Esophagus muscularis mucosa (tissue), 4 donors: ENCODE measurements around the gene TTC27. TPM values are rescaled to one million over a fixed set of nuclear protein-coding genes. Genes with fewer than 3 reads are reported as not detected.

ENCODE experiments used
- DNase-seq: peaks from one replicate; pipeline ENCODE4 v3.0.0-alpha.2; 2017; ENCODE audit errors: extremely low spot score
- H3K27ac ChIP-seq, 4 donors: fragments of 200-600 bp; sonication (generic); replicated peaks in 1 of 4; 1 replicate in 3 of 4; 2 replicates in 1 of 4; pipeline ENCODE4 v1.5.1; 2016 to 2019; ENCODE audit warnings: mild to moderate bottlenecking in 1 of 4
- H3K27me3 ChIP-seq, 4 donors: fragments of 200-600 bp; sonication (generic); one replicate each; pipeline versions ENCODE4 v1.5.1 to v1.6.0; 2016 to 2019
- H3K36me3 ChIP-seq, 4 donors: fragments of 200-600 bp; sonication (generic); one replicate each; pipeline ENCODE4 v1.5.1; 2016 to 2019
- H3K4me1 ChIP-seq, 4 donors: fragments of 200-600 bp; sonication (generic); one replicate each; pipeline ENCODE4 v1.5.1; 2016 to 2019
- H3K4me3 ChIP-seq, 4 donors: fragments of 200-600 bp; sonication (generic); 1 replicate in 2 of 4; 2 replicates in 2 of 4; pipeline ENCODE4 v1.5.1; 2016 to 2019; ENCODE audit warnings: mild to moderate bottlenecking in 4 of 4, moderate library complexity in 1 of 4
- H3K9me3 ChIP-seq, 4 donors: fragments of 200-600 bp; sonication (generic); 1 replicate in 3 of 4; 2 replicates in 1 of 4; pipeline ENCODE4 v1.5.1; 2016 to 2019
- CTCF ChIP-seq, 3 experiments: fragments of 200-600 bp in 2 of 3; fragments of 450-650 bp in 1 of 3; sonication (generic) in 2 of 3; IDR thresholded peaks; one replicate each; pipeline ENCODE4 v1.5.1; 2017 to 2019; ENCODE audit warnings: antibody characterized with exemption in 3 of 3, mild to moderate bottlenecking in 2 of 3, moderate library complexity in 1 of 3
- EP300 ChIP-seq: sonication (generic); formaldehyde crosslinking; IDR thresholded peaks from one replicate; pipeline ENCODE4 v1.6.1; 2017; ENCODE audit warnings: antibody characterized with exemption
- POLR2A ChIP-seq: fragments of 450-650 bp; IDR thresholded peaks from one replicate; pipeline ENCODE4 v1.6.1; 2017; ENCODE audit warnings: antibody characterized with exemption, moderate library complexity, mild to moderate bottlenecking, low read depth
- POLR2AphosphoS5 ChIP-seq, 2 donors: sonication (generic); formaldehyde crosslinking; IDR thresholded peaks; one replicate each; pipeline ENCODE4 v1.6.1; 2017; ENCODE audit warnings: antibody characterized with exemption in 2 of 2
- WGBS: methylation state at CpG from one replicate; pipeline ENCODE4 v1.1.5; 2018; 5-methylcytosine and 5-hydroxymethylcytosine counted together
- intact Hi-C: fragments of 100-400 bp; cut with DNase I; formaldehyde crosslinking; loops from one replicate; pipeline ENCODE4 v1.15.1; 2023
- total RNA-seq, 4 donors: library from RNA; depleted of rRNA; stranded (reverse); fragments of >200 nt; gene quantifications; one replicate each; pipeline versions ENCODE4 v1.1.0 to v1.2.1, GENCODE V29; 2016

TTC27 gene
- total RNA-seq, 4 donors from 2014 or later, result 9.8 to 13.7 (median 12.3) TPM

DNA sequence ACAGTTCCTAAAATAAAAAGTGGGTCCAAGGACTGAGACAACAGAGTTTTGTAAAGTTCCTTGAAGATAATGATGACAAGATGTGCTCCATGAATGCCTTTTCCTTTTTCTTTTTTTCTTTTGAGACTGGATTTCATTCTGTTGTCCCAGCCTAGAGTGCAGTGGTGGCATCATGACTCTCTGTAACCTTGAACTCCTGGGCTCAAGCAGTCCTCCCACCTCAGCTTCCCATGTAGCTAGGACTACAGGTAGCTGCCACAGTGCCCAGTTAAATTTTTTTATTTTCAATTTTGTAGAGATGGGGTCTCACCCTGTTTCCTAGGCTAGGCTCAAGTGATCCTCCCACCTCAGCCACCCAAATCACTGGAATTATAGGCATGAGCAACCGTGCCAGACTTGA, 16.1 kb upstream of the TTC27 start:
- no peaks in the 10 kb centered on the region for H3K27me3 ChIP-seq
- H3K9me3 ChIP-seq, result no peaks in the 10 kb centered on the region
- no peak overlapping the region for H3K27ac ChIP-seq
- intact Hi-C loops, result no loop called here
- no peak for TF ChIP-seq POLR2A
- TF ChIP-seq EP300, result no peak
- TF ChIP-seq CTCF (IDR thresholded peaks at IDR 0.05), result no peak
- TF ChIP-seq POLR2AphosphoS5 (IDR thresholded peaks at IDR 0.05), result no peak
- no peak for DNase-seq
- no peaks in the 10 kb centered on the region for H3K4me1 ChIP-seq
- no peak overlapping the region for H3K4me3 ChIP-seq
- WGBS, result 88% methylated on average over 1 of the region's 1 CpG
- H3K36me3 ChIP-seq, result peaks cover 19 to 93% (median 81%) of the 10 kb centered on the region in 4 donors

DNA sequence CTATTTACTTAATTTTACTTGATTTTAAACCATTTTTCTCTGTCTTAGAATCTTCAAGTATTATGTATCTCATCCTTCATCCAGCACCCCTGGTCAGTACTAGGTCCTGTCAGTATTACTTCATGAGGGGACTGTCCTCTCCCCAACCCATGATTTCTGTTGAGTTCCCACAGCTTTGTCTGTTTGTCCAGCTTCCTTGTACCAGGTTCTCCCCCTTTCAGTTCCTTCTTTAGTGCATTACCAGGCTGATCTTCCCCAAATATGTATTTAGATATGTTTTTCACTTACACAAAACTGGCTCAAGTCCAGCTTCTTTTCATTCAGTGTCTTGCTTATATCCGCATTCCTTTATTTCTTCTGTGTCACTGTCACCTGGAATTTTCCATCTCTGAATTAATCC, 13.8 kb upstream of the TTC27 start:
- Histone ChIP-seq H3K27ac (no peak overlapping the region), H3K4me1 (no peaks in the 10 kb centered on the region), H3K27me3 (no peaks in the 10 kb centered on the region), H3K4me3 (no peak overlapping the region), H3K9me3 (no peaks in the 10 kb centered on the region), H3K36me3 (peaks cover 35 to 96% (median 80%) of the 10 kb centered on the region in 4 donors)
- WGBS, result 84% methylated on average over 1 of the region's 1 CpG
- TF ChIP-seq POLR2AphosphoS5 (IDR thresholded peaks at IDR 0.05) (no peak), CTCF (IDR thresholded peaks at IDR 0.05) (no peak), EP300 (no peak), POLR2A (no peak)
- intact Hi-C loops, result no loop called here
- DNase-seq, result no peak

- no peaks in the 10 kb centered on the region for H3K9me3 ChIP-seq
- H3K36me3 ChIP-seq, result peaks cover 24 to 91% (median 67%) of the 10 kb centered on the region in 4 donors
- H3K27ac ChIP-seq, result no peak overlapping the region
- intact Hi-C loops, result no loop called here
- WGBS, result 96% methylated on average over 5 of the region's 5 CpGs
- no peak for DNase-seq
- H3K27me3 ChIP-seq, result no peaks in the 10 kb centered on the region
- TF ChIP-seq EP300 (no peak), POLR2A (no peak), CTCF (IDR thresholded peaks at IDR 0.05) (no peak)
- H3K4me1 ChIP-seq, result peaks cover 7 to 8% (median 8%) of the 10 kb centered on the region in 4 donors
- no peak overlapping the region for H3K4me3 ChIP-seq
These were observed 10.2 kb upstream of the TTC27 start for GRCh38 chr2:32617599-32618189.

DNA sequence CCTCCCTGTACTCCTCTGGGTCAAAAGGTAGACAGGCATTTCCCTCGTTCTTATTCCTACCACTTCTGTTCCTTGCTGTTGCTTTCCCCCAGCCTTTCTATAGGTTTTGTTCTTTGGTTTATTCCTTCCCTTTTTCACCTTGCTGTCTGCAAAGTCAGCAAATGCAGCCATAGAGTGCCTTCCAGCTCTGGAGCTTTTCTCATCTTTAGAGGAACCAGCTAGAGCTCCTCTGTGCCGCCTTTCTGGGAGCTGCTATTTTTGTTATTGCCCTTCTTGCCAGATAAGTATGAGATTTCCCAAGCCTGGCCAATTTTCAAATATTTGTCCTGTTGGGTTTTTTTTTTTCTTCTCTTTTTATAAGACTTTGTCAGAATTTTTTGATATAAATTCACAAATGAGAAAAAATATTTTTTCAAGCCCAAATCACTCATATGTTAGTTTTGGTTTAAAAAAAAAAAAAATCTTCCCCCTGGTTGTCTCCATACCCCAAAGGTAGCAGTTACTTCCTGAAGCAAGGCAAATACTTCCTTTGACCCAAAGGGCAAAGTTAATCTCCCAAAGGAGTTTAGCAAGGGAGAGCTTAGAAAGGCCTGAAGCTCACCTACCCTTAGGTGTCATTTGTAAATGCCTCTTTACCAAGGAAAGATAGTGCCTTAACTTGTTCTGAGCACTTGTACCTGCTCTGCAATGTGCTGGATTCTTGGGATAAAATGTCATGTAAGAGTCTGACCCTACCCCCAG, 5.1 kb upstream of the TTC27 start:
- Histone ChIP-seq H3K36me3 (peaks cover 11 to 41% (median 23%) of the 10 kb centered on the region in 4 donors), H3K4me1 (peaks cover 14 to 23% (median 21%) of the 10 kb centered on the region in 4 donors), H3K4me3 (no peak overlapping the region), H3K27me3 (no peaks in the 10 kb centered on the region), H3K27ac (peak overlapping the region; percentile 7 to 52 (median 44)), H3K9me3 (no peaks in the 10 kb centered on the region)
- DNase-seq, result no peak
- intact Hi-C loops, result no loop called here
- WGBS, result 33% methylated on average over 2 of the region's 2 CpGs
- TF ChIP-seq EP300 (no peak), CTCF (IDR thresholded peaks at IDR 0.05) (no peak), POLR2AphosphoS5 (IDR thresholded peaks at IDR 0.05) (no peak), POLR2A (no peak)
